Liver (tissue), 9 donors: ENCODE data around the gene RGP1. TPM values are rescaled to one million over a fixed set of nuclear protein-coding genes. Genes with fewer than 3 reads are reported as not detected.

Experiments used
- DNase-seq: peaks from one replicate; pipeline ENCODE4 v3.0.0-alpha.2; 2017; ENCODE audit warnings: low spot score
- H3K27ac ChIP-seq, 2 donors: one replicate each; pipeline ENCODE4 v1.7.0; 2013; ENCODE audit warnings: inconsistent platforms in 2 of 2, low read length in 2 of 2, control low read depth in 1 of 2, low read depth in 1 of 2, mild to moderate bottlenecking in 1 of 2
- H3K27me3 ChIP-seq, 4 donors: one replicate each; pipeline versions ENCODE4 v1.6.1 to v1.7.0; 2013; ENCODE audit warnings: low read length in 3 of 4, inconsistent platforms in 1 of 4, mild to moderate bottlenecking in 1 of 4, moderate library complexity in 1 of 4; ENCODE audit not compliant: control insufficient read depth in 4 of 4, insufficient read depth in 4 of 4
- H3K36me3 ChIP-seq, 4 donors: one replicate each; pipeline versions ENCODE4 v1.6.1 to v1.7.0; 2013; ENCODE audit warnings: low read length in 3 of 4, mild to moderate bottlenecking in 3 of 4, low read depth in 1 of 4, moderate library complexity in 1 of 4; ENCODE audit not compliant: control insufficient read depth in 4 of 4, insufficient read depth in 3 of 4
- H3K4me1 ChIP-seq, 4 donors: one replicate each; pipeline versions ENCODE4 v1.6.1 to v1.7.0; 2013; ENCODE audit warnings: low read length in 3 of 4, mild to moderate bottlenecking in 3 of 4, moderate library complexity in 1 of 4; ENCODE audit not compliant: control insufficient read depth in 4 of 4, insufficient read depth in 4 of 4
- H3K4me3 ChIP-seq, 3 donors: one replicate each; pipeline versions ENCODE4 v1.6.1 to v1.7.0; 2013; ENCODE audit warnings: low read length in 3 of 3, control low read depth in 1 of 3, low read depth in 1 of 3, mild to moderate bottlenecking in 1 of 3
- H3K9ac ChIP-seq, 2 donors: one replicate each; pipeline ENCODE4 v1.7.0; 2013; ENCODE audit warnings: low read length in 2 of 2, mild to moderate bottlenecking in 2 of 2, moderate library complexity in 2 of 2, control low read depth in 1 of 2, low read depth in 1 of 2
- H3K9me3 ChIP-seq, 4 donors: one replicate each; pipeline versions ENCODE4 v1.6.1 to v1.7.0; 2013; ENCODE audit warnings: low read length in 3 of 4; ENCODE audit not compliant: control insufficient read depth in 4 of 4
- EGR1 ChIP-seq, 2 donors: IDR thresholded peaks; 2 replicates each; pipeline ENCODE4 v1.6.1; 2016 to 2018; ENCODE audit warnings: antibody characterized with exemption in 2 of 2, low read depth in 2 of 2
- FOXA1 ChIP-seq: IDR thresholded peaks from 2 replicates; pipeline ENCODE4 v1.6.1; 2016; ENCODE audit warnings: antibody characterized with exemption
- FOXA2 ChIP-seq: IDR thresholded peaks from 2 replicates; pipeline ENCODE4 v1.6.1; 2016; ENCODE audit warnings: antibody characterized with exemption
- HNF4A ChIP-seq, 2 donors: conservative IDR thresholded peaks; 2 replicates each; pipeline ENCODE4 v1.6.1; 2016; ENCODE audit warnings: antibody characterized with exemption in 2 of 2, mild to moderate bottlenecking in 2 of 2
- HNF4G ChIP-seq: IDR thresholded peaks from 2 replicates; pipeline ENCODE4 v1.6.1; 2016; ENCODE audit warnings: antibody characterized with exemption
- JUND ChIP-seq, 2 donors: IDR thresholded peaks; 2 replicates each; pipeline ENCODE4 v1.6.1; 2016; ENCODE audit warnings: antibody characterized with exemption in 2 of 2
- MAX ChIP-seq: IDR thresholded peaks from 2 replicates; pipeline ENCODE4 v1.6.1; 2016; ENCODE audit warnings: antibody characterized with exemption
- NR2F2 ChIP-seq: IDR thresholded peaks from 2 replicates; pipeline ENCODE4 v1.6.1; 2016; ENCODE audit warnings: antibody characterized with exemption
- RAD21 ChIP-seq, 2 donors: IDR thresholded peaks; 2 replicates each; pipeline ENCODE4 v1.6.1; 2016; ENCODE audit warnings: antibody characterized with exemption in 2 of 2, mild to moderate bottlenecking in 2 of 2
- RXRA ChIP-seq, 2 donors: IDR thresholded peaks; 2 replicates each; pipeline ENCODE4 v1.6.1; 2017 to 2018; ENCODE audit warnings: antibody characterized with exemption in 2 of 2, mild to moderate bottlenecking in 1 of 2
- SP1 ChIP-seq: IDR thresholded peaks from 2 replicates; pipeline ENCODE4 v1.6.1; 2018; ENCODE audit warnings: antibody characterized with exemption, mild to moderate bottlenecking
- TAF1 ChIP-seq: conservative IDR thresholded peaks from 2 replicates; pipeline ENCODE4 v1.6.1; 2016; ENCODE audit warnings: antibody characterized with exemption, mild to moderate bottlenecking
- YY1 ChIP-seq: IDR thresholded peaks from 2 replicates; pipeline ENCODE4 v1.6.1; 2016; ENCODE audit warnings: antibody characterized with exemption, mild to moderate bottlenecking
- WGBS: extraction: QIAGEN DNeasy Blood & Tissue Kit; methylation state at CpG from one replicate; pipeline ENCODE4 v1.1.7; 2013; 5-methylcytosine and 5-hydroxymethylcytosine counted together
- polyA plus RNA-seq, 2 donors: library from polyadenylated mRNA; stranded (reverse) in 1 of 2; unstranded in 1 of 2; fragments of 200-250 nt in 1 of 2; fragments of >200 nt in 1 of 2; fragmentation: Nextera tagmentation in 1 of 2; extraction: Ambion mirVana in 1 of 2; gene quantifications; one replicate each; pipeline versions ENCODE4 v1.2.1 to v1.2.3, GENCODE V29; 2013 to 2015
- total RNA-seq, 2 donors: library from RNA; depleted of rRNA; stranded (reverse); fragments of >200 nt; gene quantifications; one replicate each; pipeline ENCODE4 v1.2.3, GENCODE V29; 2014
- TF ChIP-seq, protein P1 (sequence below): IDR thresholded peaks from 2 replicates; pipeline ENCODE4 v1.6.1; 2016; ENCODE audit warnings: antibody characterized with exemption, mild to moderate bottlenecking
- TF ChIP-seq, protein P2 (sequence below): fragments of 150-350 bp; IDR thresholded peaks from 2 replicates; pipeline ENCODE4 v1.5.1; 2017; ENCODE audit warnings: improper control_type of control experiment, low read depth, low read length; ENCODE audit not compliant: missing input control
- TF ChIP-seq, protein P3 (sequence below): IDR thresholded peaks from 2 replicates; pipeline ENCODE4 v1.6.1; 2016; ENCODE audit warnings: antibody characterized with exemption
- donor health status: healthy.
- donor health status: healthy.
- donor health status: healthy.
- donor health status: healthy.
- donor health status: healthy.

The RGP1 gene
- total and polyA plus RNA-seq, 4 donors: 2.6 to 10.7 (median 5.9) TPM

DNA sequence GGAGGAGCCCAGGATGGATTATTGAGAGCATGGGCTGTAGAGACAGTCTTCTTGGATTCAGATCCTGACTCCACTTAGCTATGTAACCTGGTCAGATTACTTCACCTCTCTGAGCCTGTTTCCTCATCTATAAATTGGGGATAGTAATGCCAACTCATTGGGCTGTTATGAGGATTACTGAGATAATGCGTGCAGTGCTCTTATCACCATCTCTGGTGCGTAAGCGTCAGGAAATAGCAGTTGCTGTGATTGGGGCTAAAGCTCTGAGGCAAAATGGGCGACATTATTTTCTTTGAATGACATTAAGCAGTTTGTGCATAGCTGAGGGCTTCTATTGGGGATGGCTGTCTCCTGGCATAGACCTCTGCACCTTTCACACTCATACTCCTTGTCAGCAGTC is 6.0 kb downstream of the RGP1 start (continued):
- TF ChIP-seq, protein P1, sequence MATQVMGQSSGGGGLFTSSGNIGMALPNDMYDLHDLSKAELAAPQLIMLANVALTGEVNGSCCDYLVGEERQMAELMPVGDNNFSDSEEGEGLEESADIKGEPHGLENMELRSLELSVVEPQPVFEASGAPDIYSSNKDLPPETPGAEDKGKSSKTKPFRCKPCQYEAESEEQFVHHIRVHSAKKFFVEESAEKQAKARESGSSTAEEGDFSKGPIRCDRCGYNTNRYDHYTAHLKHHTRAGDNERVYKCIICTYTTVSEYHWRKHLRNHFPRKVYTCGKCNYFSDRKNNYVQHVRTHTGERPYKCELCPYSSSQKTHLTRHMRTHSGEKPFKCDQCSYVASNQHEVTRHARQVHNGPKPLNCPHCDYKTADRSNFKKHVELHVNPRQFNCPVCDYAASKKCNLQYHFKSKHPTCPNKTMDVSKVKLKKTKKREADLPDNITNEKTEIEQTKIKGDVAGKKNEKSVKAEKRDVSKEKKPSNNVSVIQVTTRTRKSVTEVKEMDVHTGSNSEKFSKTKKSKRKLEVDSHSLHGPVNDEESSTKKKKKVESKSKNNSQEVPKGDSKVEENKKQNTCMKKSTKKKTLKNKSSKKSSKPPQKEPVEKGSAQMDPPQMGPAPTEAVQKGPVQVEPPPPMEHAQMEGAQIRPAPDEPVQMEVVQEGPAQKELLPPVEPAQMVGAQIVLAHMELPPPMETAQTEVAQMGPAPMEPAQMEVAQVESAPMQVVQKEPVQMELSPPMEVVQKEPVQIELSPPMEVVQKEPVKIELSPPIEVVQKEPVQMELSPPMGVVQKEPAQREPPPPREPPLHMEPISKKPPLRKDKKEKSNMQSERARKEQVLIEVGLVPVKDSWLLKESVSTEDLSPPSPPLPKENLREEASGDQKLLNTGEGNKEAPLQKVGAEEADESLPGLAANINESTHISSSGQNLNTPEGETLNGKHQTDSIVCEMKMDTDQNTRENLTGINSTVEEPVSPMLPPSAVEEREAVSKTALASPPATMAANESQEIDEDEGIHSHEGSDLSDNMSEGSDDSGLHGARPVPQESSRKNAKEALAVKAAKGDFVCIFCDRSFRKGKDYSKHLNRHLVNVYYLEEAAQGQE: no peak
- no peak for TF ChIP-seq FOXA2
- TF ChIP-seq, protein P2, sequence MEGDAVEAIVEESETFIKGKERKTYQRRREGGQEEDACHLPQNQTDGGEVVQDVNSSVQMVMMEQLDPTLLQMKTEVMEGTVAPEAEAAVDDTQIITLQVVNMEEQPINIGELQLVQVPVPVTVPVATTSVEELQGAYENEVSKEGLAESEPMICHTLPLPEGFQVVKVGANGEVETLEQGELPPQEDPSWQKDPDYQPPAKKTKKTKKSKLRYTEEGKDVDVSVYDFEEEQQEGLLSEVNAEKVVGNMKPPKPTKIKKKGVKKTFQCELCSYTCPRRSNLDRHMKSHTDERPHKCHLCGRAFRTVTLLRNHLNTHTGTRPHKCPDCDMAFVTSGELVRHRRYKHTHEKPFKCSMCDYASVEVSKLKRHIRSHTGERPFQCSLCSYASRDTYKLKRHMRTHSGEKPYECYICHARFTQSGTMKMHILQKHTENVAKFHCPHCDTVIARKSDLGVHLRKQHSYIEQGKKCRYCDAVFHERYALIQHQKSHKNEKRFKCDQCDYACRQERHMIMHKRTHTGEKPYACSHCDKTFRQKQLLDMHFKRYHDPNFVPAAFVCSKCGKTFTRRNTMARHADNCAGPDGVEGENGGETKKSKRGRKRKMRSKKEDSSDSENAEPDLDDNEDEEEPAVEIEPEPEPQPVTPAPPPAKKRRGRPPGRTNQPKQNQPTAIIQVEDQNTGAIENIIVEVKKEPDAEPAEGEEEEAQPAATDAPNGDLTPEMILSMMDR: no peak

DNA sequence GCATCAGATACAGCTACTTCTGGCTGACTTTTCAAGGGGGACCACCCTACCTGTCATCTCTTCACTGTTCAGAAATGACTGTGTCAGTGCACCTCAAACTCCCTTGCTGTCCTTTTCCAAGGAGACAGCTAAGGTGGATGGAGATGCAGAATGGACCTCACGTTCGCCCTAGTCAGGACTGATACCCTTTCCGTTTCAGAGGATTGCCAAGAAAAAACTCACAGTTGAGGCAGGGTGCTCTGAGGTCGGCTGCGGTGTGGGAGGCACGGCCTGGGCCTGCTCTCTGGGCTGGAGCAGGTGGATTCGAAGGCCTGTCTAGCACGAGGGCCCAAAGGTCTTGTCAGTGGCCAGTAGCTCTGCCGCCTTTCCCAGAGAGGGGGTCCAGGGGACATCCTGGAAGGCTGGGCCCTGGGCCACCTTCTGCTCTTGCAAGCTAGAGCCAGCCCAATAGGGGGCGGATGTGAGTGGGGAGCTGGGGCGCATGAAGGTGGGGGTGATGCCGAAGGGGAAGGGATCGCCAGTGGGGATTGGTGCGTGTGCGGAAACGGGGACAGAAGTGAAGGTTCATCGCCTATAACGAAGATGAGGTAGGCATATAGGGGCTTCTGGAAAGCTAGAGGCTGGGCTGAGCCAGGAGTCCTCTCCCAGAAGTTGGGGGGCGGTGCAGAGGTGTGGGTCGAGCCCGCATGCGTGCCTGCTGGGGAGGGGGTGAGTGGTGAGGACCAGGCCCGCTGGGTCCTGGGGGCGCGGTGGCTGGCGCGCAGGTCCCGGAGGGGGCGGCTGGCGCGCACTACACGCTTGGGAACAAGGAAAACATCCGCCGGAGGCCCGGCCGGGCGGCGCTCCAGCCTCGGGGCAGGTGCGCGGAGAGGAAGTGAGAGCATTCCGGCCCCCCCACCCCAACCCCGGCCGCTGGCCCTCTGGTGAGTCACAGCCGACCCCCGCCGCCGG is 7.5 kb downstream of the RGP1 start:
- WGBS: 11% methylated on average over 48 of the region's 48 CpGs
- peak overlapping the region; percentile 82 to 98 for H3K27ac ChIP-seq
- H3K36me3 ChIP-seq: peaks cover 10 to 31% (median 27%) of the 10 kb centered on the region in 4 donors
- H3K4me1 ChIP-seq: peaks cover 7 to 24% (median 12%) of the 10 kb centered on the region in 4 donors
- no peaks in the 10 kb centered on the region for H3K9me3 ChIP-seq
- H3K27me3 ChIP-seq: no peaks in the 10 kb centered on the region
- peak overlapping the region; percentile 73 to 79 for H3K9ac ChIP-seq
- peak overlapping the region; percentile 72 to 87 (median 78) for H3K4me3 ChIP-seq
- peak; percentile 68 for DNase-seq
- TF ChIP-seq HNF4G: no peak
- TF ChIP-seq SP1: no peak
- TF ChIP-seq YY1: peak; percentile 28
- TF ChIP-seq EGR1 (IDR thresholded peaks at IDR 0.05; ENCODE audit: low read depth in 2 of 2): no peak
- no peak for TF ChIP-seq RXRA (IDR thresholded peaks at IDR 0.05)
- TF ChIP-seq, protein P1: no peak
- TF ChIP-seq, protein P2: peak; percentile 39
- TF ChIP-seq NR2F2: no peak
- TF ChIP-seq, protein P3, sequence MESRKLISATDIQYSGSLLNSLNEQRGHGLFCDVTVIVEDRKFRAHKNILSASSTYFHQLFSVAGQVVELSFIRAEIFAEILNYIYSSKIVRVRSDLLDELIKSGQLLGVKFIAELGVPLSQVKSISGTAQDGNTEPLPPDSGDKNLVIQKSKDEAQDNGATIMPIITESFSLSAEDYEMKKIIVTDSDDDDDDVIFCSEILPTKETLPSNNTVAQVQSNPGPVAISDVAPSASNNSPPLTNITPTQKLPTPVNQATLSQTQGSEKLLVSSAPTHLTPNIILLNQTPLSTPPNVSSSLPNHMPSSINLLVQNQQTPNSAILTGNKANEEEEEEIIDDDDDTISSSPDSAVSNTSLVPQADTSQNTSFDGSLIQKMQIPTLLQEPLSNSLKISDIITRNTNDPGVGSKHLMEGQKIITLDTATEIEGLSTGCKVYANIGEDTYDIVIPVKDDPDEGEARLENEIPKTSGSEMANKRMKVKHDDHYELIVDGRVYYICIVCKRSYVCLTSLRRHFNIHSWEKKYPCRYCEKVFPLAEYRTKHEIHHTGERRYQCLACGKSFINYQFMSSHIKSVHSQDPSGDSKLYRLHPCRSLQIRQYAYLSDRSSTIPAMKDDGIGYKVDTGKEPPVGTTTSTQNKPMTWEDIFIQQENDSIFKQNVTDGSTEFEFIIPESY: no peak
- peak; percentile 20 to 71 for TF ChIP-seq RAD21 (IDR thresholded peaks at IDR 0.05)
- no peak for TF ChIP-seq FOXA2
- no peak for TF ChIP-seq HNF4A (conservative IDR thresholded peaks at IDR 0.05)
- no peak for TF ChIP-seq FOXA1
- no peak for TF ChIP-seq MAX
- no peak for TF ChIP-seq JUND (IDR thresholded peaks at IDR 0.05)
- no peak for TF ChIP-seq TAF1
